Measurements from ENCODE around the gene SVIL.
A peak's percentile ranks its signal among the peaks of the same experiment; 100 is the strongest.
"Not testable (repeated sequence)": the region's sequence is repeated elsewhere in the genome, so short reads cannot be mapped to it uniquely, and the experiment has no call there.

Gene SVIL

DNA sequence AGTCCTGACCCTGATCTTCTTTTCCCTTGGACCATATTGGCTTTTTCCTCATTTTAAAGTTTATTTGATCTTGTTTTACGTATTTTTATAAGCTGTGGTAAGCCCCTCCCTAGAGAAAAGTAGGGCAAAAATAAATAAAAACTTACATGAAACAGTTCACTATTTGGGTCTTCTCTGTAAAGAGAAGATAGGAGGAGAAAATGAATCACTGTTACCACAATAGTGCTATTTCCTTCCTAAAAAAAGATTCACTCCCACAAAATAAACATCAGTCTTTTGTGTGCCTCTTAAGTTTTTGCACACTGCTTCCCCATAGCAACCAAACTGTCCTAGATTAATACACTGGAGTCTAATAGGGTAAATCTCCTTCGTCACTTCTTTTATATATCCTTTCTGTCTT, 1.4 kb upstream of the SVIL start:
- H3K4me3 ChIP-seq (ENCODE audit: low read depth, low read length): peak overlapping the region; percentile 66
- peaks cover 4% of the 10 kb centered on the region; the same call in 1 of the 2 replicates for H3K36me3 ChIP-seq (ENCODE audit: insufficient read depth, low read length)
- peaks cover 41% of the 10 kb centered on the region for H3K4me1 ChIP-seq (ENCODE audit: control insufficient read depth, insufficient read depth, low read length, unreplicated experiment)
- H2AFZ ChIP-seq (ENCODE audit: low read length, unreplicated experiment): no peak overlapping the region
- no peaks in the 10 kb centered on the region for H3K27me3 ChIP-seq (ENCODE audit: insufficient read depth, low read length)
- H3K79me2 ChIP-seq (ENCODE audit: control insufficient read depth, insufficient read depth, low read length, unreplicated experiment): peaks cover 37% of the 10 kb centered on the region
- H3K27ac ChIP-seq (ENCODE audit: low read depth, low read length): peak overlapping the region; percentile 91

DNA sequence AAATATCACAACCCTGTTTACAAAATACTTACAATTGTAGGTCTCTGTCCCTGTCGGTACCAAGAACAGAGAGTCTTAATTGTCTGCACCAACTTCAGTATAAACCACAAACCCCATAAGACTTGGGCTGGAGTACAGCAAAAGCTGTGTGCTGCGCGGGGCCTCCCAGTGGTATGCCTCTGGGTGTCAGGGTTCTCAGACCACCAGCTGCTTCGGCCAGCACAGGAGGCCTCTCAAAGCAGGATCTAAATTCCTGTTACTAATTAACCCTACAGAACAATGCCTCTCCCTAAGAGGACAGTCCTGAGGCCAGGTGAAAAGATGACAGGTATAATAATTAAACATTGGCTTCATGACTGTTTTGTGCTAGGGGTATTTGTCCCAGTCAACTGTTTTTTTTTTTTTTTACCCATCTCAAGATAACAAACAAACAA, 957 bp upstream of the SVIL start:
- H2AFZ ChIP-seq (ENCODE audit: low read length, unreplicated experiment): no peak overlapping the region
- no peaks in the 10 kb centered on the region for H3K27me3 ChIP-seq (ENCODE audit: insufficient read depth, low read length)
- peaks cover 44% of the 10 kb centered on the region for H3K4me1 ChIP-seq (ENCODE audit: control insufficient read depth, insufficient read depth, low read length, unreplicated experiment)
- H3K27ac ChIP-seq (ENCODE audit: low read depth, low read length): peak overlapping the region; percentile 91
- H3K4me3 ChIP-seq (ENCODE audit: low read depth, low read length): peak overlapping the region; percentile 66
- peaks cover 40% of the 10 kb centered on the region for H3K79me2 ChIP-seq (ENCODE audit: control insufficient read depth, insufficient read depth, low read length, unreplicated experiment)
- peaks cover 4% of the 10 kb centered on the region; the same call in 1 of the 2 replicates for H3K36me3 ChIP-seq (ENCODE audit: insufficient read depth, low read length)

DNA sequence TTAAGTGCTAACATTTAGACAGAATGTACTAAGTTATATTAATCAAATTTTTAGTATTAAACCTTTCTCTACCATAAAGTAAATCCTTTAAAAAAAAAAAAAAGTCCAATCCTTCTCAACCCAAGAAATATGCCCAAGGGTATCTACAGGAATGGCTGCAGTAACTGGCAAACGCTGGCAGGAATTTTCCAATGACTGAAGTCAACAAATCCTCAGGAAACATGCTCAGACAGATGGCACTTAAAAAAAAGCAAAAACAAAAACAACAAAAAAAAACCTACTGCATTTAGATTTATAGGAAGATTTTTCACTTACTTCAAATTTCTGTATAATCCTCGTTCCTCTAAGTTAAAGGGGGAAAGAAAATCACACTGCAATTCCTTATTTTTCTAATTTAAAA, 666 bp downstream of the SVIL start:
- Histone ChIP-seq H3K79me2 (ENCODE audit: control insufficient read depth, insufficient read depth, low read length, unreplicated experiment) (peaks cover 53% of the 10 kb centered on the region), H3K4me1 (ENCODE audit: control insufficient read depth, insufficient read depth, low read length, unreplicated experiment) (peaks cover 55% of the 10 kb centered on the region), H3K27ac (ENCODE audit: low read depth, low read length) (peak overlapping the region; percentile 91), H2AFZ (ENCODE audit: low read length, unreplicated experiment) (no peak overlapping the region), H3K36me3 (ENCODE audit: insufficient read depth, low read length) (peaks cover 4% of the 10 kb centered on the region; the same call in 1 of the 2 replicates), H3K27me3 (ENCODE audit: insufficient read depth, low read length) (no peaks in the 10 kb centered on the region), H3K4me3 (ENCODE audit: low read depth, low read length) (peak overlapping the region; percentile 66)

DNA sequence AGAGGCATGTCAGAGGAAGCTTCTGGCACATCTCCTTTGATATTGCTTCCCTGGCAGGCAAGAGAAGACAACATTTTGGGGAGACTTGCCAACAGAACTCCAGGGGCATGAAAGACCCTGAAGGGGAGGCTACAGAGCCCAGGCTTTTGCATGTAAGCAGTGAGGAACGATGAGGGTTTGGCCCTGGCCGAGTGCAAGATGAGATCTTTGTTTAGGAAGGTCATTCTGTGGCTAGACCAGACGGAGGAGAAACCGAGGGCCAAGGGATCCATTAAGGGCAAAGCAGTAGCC, 3.8 kb downstream of the SVIL start:
- Histone ChIP-seq H3K4me3 (ENCODE audit: low read depth, low read length) (no peak overlapping the region), H3K27ac (ENCODE audit: low read depth, low read length) (no peak overlapping the region), H3K27me3 (ENCODE audit: insufficient read depth, low read length) (no peaks in the 10 kb centered on the region), H2AFZ (ENCODE audit: low read length, unreplicated experiment) (no peak overlapping the region), H3K4me1 (ENCODE audit: control insufficient read depth, insufficient read depth, low read length, unreplicated experiment) (peaks cover 68% of the 10 kb centered on the region), H3K36me3 (ENCODE audit: insufficient read depth, low read length) (no peaks in the 10 kb centered on the region), H3K79me2 (ENCODE audit: control insufficient read depth, insufficient read depth, low read length, unreplicated experiment) (peaks cover 56% of the 10 kb centered on the region)

DNA sequence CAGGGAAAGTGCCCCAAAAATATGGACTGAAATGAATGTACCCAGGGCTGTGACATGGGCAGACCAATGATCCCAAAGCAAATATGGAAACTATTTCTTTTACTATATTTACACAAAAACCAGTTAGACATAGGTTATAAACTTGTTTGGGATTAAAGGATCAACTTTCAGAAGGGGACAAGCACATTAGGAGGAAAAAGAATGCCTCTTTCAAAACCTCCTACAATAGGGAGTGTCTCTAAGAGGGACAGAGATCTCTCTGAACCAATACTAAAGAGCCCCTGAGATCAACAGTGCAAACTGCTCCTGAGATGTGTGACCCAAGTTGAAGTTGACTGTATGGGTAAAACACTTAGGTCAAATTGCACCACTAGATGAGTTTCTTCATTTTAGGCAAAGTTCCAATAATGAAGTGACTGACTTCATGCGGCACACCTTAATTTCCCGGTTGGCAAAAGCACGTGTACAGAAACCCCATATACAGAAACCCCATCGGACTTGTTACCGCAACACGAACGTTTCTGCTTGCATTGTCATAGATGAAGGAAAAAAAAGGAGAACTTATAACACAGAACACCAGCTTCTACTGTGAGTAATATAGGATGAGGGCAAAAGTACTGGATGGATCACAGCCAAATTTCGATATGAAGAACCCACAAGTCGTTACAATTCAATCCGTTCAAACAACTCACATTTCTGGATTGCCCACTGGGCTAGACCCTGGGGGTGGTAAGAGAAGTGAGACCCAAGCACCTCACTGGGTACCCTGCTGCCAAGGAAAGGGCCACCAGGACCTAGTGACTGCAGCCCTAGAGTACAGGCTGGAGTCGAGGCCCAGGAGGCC, 4.3 kb downstream of the SVIL start:
- Histone ChIP-seq H3K27ac (ENCODE audit: low read depth, low read length) (no peak overlapping the region), H2AFZ (ENCODE audit: low read length, unreplicated experiment) (no peak overlapping the region), H3K79me2 (ENCODE audit: control insufficient read depth, insufficient read depth, low read length, unreplicated experiment) (peaks cover 56% of the 10 kb centered on the region), H3K4me1 (ENCODE audit: control insufficient read depth, insufficient read depth, low read length, unreplicated experiment) (peaks cover 62% of the 10 kb centered on the region), H3K4me3 (ENCODE audit: low read depth, low read length) (no peak overlapping the region; the same call in 1 of the 2 replicates), H3K27me3 (ENCODE audit: insufficient read depth, low read length) (no peaks in the 10 kb centered on the region), H3K36me3 (ENCODE audit: insufficient read depth, low read length) (no peaks in the 10 kb centered on the region)

DNA sequence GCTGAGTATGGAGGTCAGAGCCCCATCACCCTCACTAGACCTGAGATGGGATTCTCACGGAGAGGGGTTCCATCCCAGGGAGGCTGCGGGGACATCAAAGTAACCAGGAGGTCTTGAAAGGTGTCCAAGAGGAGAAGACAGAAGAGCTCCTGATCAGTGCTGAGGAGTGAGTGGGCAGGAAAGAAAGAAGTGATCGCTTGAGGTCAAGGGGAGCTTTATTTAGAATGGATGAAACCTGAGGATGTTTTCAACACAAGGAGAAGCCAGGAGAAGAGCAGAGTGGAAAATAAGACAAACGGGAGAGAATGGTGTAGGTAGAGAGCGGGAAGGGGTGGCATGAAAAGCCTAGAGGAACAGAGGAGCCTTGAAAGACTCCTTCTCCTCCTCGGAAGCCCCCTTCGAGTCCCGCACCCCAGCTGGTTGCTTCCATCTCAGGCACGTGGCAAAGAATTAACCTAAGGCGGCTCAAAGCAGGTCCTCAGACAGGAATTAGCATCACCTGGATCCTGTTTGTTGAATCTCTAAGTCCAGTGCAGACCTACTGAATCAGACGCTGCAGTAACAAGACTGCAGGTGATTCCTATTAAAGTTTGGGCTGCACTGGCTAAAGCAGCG, 5.8 kb downstream of the SVIL start:
- Histone ChIP-seq H3K79me2 (ENCODE audit: control insufficient read depth, insufficient read depth, low read length, unreplicated experiment) (peaks cover 57% of the 10 kb centered on the region), H3K4me1 (ENCODE audit: control insufficient read depth, insufficient read depth, low read length, unreplicated experiment) (peaks cover 51% of the 10 kb centered on the region), H3K36me3 (ENCODE audit: insufficient read depth, low read length) (no peaks in the 10 kb centered on the region), H3K27ac (ENCODE audit: low read depth, low read length) (no peak overlapping the region), H2AFZ (ENCODE audit: low read length, unreplicated experiment) (no peak overlapping the region), H3K4me3 (ENCODE audit: low read depth, low read length) (no peak overlapping the region), H3K27me3 (ENCODE audit: insufficient read depth, low read length) (no peaks in the 10 kb centered on the region)

DNA sequence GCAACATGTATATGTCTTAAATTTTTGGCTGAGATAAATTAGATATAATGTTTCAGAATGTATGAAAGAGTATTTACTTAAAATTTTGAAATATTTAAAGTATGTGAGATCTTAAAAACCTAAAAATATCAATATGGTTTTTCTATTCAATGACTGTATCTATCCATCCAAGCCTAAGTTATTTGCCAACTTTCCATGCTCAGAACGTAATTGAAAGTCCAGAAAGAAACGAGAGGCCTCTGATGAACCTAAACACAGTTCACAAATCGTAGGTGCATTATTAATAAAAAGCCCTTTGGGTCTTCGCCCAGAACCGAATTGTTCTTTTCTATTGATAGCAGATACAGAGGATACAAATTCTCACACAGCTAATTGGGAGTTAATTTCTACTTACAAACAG, 6.5 kb downstream of the SVIL start:
- no peak overlapping the region for H2AFZ ChIP-seq (ENCODE audit: low read length, unreplicated experiment)
- peaks cover 52% of the 10 kb centered on the region for H3K79me2 ChIP-seq (ENCODE audit: control insufficient read depth, insufficient read depth, low read length, unreplicated experiment)
- H3K4me3 ChIP-seq (ENCODE audit: low read depth, low read length): peak overlapping the region; percentile 31; the same call in 1 of the 2 replicates
- H3K36me3 ChIP-seq (ENCODE audit: insufficient read depth, low read length): no peaks in the 10 kb centered on the region
- H3K27ac ChIP-seq (ENCODE audit: low read depth, low read length): peak overlapping the region; percentile 74
- H3K4me1 ChIP-seq (ENCODE audit: control insufficient read depth, insufficient read depth, low read length, unreplicated experiment): peaks cover 45% of the 10 kb centered on the region
- H3K27me3 ChIP-seq (ENCODE audit: insufficient read depth, low read length): no peaks in the 10 kb centered on the region

DNA sequence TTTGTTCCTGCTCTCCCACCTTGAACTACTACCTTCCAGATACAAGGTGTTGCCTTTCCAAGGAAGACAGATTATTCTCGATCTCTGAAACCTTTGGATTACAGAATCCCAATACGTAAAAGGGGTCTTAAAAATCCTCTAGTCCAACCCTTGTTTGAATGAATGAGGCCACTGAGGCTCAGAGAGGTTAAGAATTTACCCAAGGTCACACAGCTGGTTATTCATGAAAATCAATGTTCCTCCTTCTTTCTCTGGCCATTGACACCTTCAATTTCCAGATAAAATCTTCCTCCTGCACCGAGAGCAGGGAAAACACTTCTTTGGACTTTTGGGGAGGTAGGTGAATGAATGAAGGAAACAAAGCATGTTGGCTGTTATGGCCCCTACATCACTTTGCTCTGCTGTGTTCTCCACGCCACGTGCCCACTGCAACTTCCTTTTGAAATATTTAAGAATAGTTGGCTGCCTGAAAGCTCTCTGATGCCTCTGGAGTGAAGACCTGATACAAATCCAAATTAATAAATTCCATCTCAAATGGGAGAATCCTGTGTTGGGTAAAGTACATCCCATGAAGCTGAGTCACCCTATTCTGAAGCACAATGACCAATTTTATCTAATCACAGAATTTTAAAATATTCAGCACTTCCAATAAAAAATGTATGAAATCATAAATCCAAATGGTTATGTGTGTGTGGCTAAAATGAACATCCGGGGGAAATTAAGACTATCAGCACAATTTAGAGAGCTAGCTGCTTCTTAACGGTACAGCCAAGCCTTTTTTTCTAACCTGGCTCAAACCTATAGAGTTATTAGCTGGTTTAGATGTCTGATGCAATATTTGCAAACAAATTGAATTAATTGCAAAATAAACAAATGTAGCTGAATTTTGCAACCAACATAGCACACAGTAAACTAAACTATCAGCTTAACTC, 7.3 kb downstream of the SVIL start:
- H3K79me2 ChIP-seq (ENCODE audit: control insufficient read depth, insufficient read depth, low read length, unreplicated experiment): peaks cover 53% of the 10 kb centered on the region
- H3K27ac ChIP-seq (ENCODE audit: low read depth, low read length): peak overlapping the region; percentile 74
- H3K4me1 ChIP-seq (ENCODE audit: control insufficient read depth, insufficient read depth, low read length, unreplicated experiment): peaks cover 41% of the 10 kb centered on the region
- H2AFZ ChIP-seq (ENCODE audit: low read length, unreplicated experiment): no peak overlapping the region
- no peaks in the 10 kb centered on the region for H3K27me3 ChIP-seq (ENCODE audit: insufficient read depth, low read length)
- H3K4me3 ChIP-seq (ENCODE audit: low read depth, low read length): peak overlapping the region; percentile 31
- H3K36me3 ChIP-seq (ENCODE audit: insufficient read depth, low read length): no peaks in the 10 kb centered on the region

DNA sequence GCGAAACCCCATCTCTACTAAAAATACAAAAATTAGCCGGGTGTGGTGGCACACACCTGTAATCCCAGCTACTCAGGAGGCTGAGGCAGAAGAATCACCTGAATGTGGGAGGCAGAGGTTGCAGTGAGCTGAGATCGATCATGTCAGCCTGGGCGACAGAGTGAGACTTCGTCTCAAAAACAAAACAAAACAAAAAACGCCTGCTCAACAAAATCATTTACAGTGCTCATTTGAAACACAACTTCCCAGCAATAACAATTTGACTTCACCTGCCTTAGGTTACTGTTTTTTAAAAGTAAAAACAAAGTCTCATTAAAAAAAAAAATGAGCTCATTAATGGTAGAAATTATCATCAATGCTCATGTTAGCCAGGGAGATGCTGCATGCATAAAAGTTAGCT, 10.4 kb downstream of the SVIL start:
- H3K36me3 ChIP-seq (ENCODE audit: insufficient read depth, low read length); H3K27ac ChIP-seq (ENCODE audit: low read depth, low read length); H3K4me3 ChIP-seq (ENCODE audit: low read depth, low read length); H3K27me3 ChIP-seq (ENCODE audit: insufficient read depth, low read length); H2AFZ ChIP-seq (ENCODE audit: low read length, unreplicated experiment): not testable (repeated sequence)
- Histone ChIP-seq H3K79me2 (ENCODE audit: control insufficient read depth, insufficient read depth, low read length, unreplicated experiment) (peaks cover 52% of the 10 kb centered on the region), H3K4me1 (ENCODE audit: control insufficient read depth, insufficient read depth, low read length, unreplicated experiment) (peaks cover 45% of the 10 kb centered on the region)

DNA sequence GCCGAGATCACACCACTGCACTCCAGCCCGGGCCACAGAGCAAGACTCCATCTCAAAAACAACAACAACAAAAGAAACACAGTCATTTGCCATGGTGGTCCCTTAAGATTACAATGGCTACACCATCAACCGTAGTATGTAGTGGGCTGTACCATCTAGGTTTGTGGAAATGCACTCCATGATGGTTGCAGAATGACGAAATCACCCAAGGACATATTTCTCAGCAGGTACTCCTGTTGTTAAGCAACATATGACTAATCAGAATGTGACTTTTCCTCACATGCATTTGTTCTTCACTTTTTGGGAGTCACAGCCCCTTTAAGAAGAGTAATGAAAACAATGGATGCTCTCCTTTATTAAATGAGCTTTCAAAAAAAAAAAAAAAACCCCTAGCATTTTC, 11.0 kb downstream of the SVIL start:
- Histone ChIP-seq H3K4me1 (ENCODE audit: control insufficient read depth, insufficient read depth, low read length, unreplicated experiment) (peaks cover 45% of the 10 kb centered on the region), H3K79me2 (ENCODE audit: control insufficient read depth, insufficient read depth, low read length, unreplicated experiment) (peaks cover 49% of the 10 kb centered on the region), H3K36me3 (ENCODE audit: insufficient read depth, low read length) (no peaks in the 10 kb centered on the region)

More for the DNA sequence above, 11.0 kb downstream of the SVIL start:
- Histone ChIP-seq H2AFZ (ENCODE audit: low read length, unreplicated experiment) (no peak overlapping the region), H3K27me3 (ENCODE audit: insufficient read depth, low read length) (no peaks in the 10 kb centered on the region), H3K4me3 (ENCODE audit: low read depth, low read length) (no peak overlapping the region), H3K27ac (ENCODE audit: low read depth, low read length) (no peak overlapping the region)

All from ACC112 (cell line).